SK-N-SH treated with all-trans-retinoic acid at 6 μM for 48 hours (cell line): ENCODE data around the gene COL15A1.

Source experiments
- ATAC-seq: fragments of 200-7000 bp; cut with Tn5 transposase; 3 replicates; pipeline ENCODE4 v1.9.1; 2020; ENCODE audit warnings: mild to moderate bottlenecking, moderate library complexity
- ARNTL ChIP-seq: fragments of 450-650 bp; formaldehyde crosslinking; IDR thresholded peaks from 2 replicates; pipeline ENCODE4 v1.5.0; 2020; ENCODE audit warnings: low read depth, mild to moderate bottlenecking, moderate library complexity, borderline replicate concordance
- BACH2 ChIP-seq: fragments of 250-450 bp; sonication (Bioruptor Pico); IDR thresholded peaks from 2 replicates; pipeline ENCODE4 v1.9.0; 2021; ENCODE audit warnings: mild to moderate bottlenecking, borderline replicate concordance
- CSDC2 ChIP-seq: fragments of 250-450 bp; sonication (Bioruptor Pico); IDR thresholded peaks from 2 replicates; pipeline ENCODE4 v1.5.0; 2020; ENCODE audit warnings: mild to moderate bottlenecking, moderate library complexity
- ESRRG ChIP-seq: fragments of 250-450 bp; sonication (Bioruptor Pico); IDR thresholded peaks from 2 replicates; pipeline ENCODE4 v1.6.1; 2021; ENCODE audit warnings: mild to moderate bottlenecking
- GLIS3 ChIP-seq: fragments of 250-450 bp; sonication (Bioruptor Pico); IDR thresholded peaks from 2 replicates; pipeline ENCODE4 v1.5.0; 2020; ENCODE audit warnings: mild to moderate bottlenecking, moderate library complexity
- ISL1 ChIP-seq: fragments of 250-450 bp; sonication (Bioruptor Pico); IDR thresholded peaks from 2 replicates; pipeline ENCODE4 v2.1.2; 2022; ENCODE audit warnings: mild to moderate bottlenecking, moderate library complexity
- OSR1 ChIP-seq: fragments of 250-450 bp; sonication (Bioruptor Pico); IDR thresholded peaks from 2 replicates; pipeline ENCODE4 v1.8.0; 2022; ENCODE audit warnings: moderate library complexity, mild to moderate bottlenecking, inconsistent platforms
- RARB ChIP-seq: fragments of 250-450 bp; sonication (Bioruptor Pico); IDR thresholded peaks from 2 replicates; pipeline ENCODE4 v1.8.0; 2021; ENCODE audit warnings: mild to moderate bottlenecking, moderate library complexity
- SNAI2 ChIP-seq: fragments of 250-450 bp; sonication (Bioruptor Pico); IDR thresholded peaks from 2 replicates; pipeline ENCODE4 v1.5.0; 2020; ENCODE audit warnings: mild to moderate bottlenecking, moderate library complexity
- TCF4 ChIP-seq: fragments of 250-450 bp; sonication (Bioruptor Pico); IDR thresholded peaks from 2 replicates; pipeline ENCODE4 v1.8.0; 2021; ENCODE audit warnings: mild to moderate bottlenecking, moderate library complexity, borderline replicate concordance
- TOX ChIP-seq: fragments of 250-450 bp; sonication (Bioruptor Pico); IDR thresholded peaks from 2 replicates; pipeline ENCODE4 v1.8.0; 2021; ENCODE audit warnings: mild to moderate bottlenecking, moderate library complexity, borderline replicate concordance
- ZFP30 ChIP-seq: fragments of 450-650 bp; formaldehyde crosslinking; IDR thresholded peaks from 2 replicates; pipeline ENCODE4 v1.5.0; 2022; ENCODE audit warnings: mild to moderate bottlenecking, moderate library complexity
- ZNF565 ChIP-seq: fragments of 450-650 bp; formaldehyde crosslinking; conservative IDR thresholded peaks from 2 replicates; pipeline ENCODE4 v1.5.0; 2020; ENCODE audit warnings: low read depth, mild to moderate bottlenecking, moderate library complexity
- ZNF70 ChIP-seq: fragments of 450-650 bp; formaldehyde crosslinking; IDR thresholded peaks from 2 replicates; pipeline ENCODE4 v1.5.0; 2020; ENCODE audit warnings: mild to moderate bottlenecking, moderate library complexity
- ZNF8 ChIP-seq: fragments of 450-650 bp; formaldehyde crosslinking; IDR thresholded peaks from 2 replicates; pipeline ENCODE4 v1.5.0; 2020; ENCODE audit warnings: mild to moderate bottlenecking, moderate library complexity
- TF ChIP-seq, protein P1 (sequence below): fragments of 250-450 bp; sonication (Bioruptor Pico); IDR thresholded peaks from 2 replicates; pipeline ENCODE4 v1.8.0; 2020; ENCODE audit warnings: mild to moderate bottlenecking, moderate library complexity, borderline replicate concordance
- TF ChIP-seq, protein P2 (sequence below): fragments of 250-450 bp; sonication (Bioruptor Pico); IDR thresholded peaks from 2 replicates; pipeline ENCODE4 v1.5.1; 2021; ENCODE audit warnings: mild to moderate bottlenecking, moderate library complexity
- TF ChIP-seq, protein P3 (sequence below): fragments of 250-450 bp; sonication (Bioruptor Pico); IDR thresholded peaks from 2 replicates; pipeline ENCODE4 v1.8.0; 2021; ENCODE audit warnings: low read depth, mild to moderate bottlenecking, moderate library complexity, borderline replicate concordance
- TF ChIP-seq, protein P4 (sequence below): fragments of 250-450 bp; sonication (Bioruptor Pico); IDR thresholded peaks from 2 replicates; pipeline ENCODE4 v1.5.0; 2020; ENCODE audit warnings: mild to moderate bottlenecking, moderate library complexity

The COL15A1 gene

DNA sequence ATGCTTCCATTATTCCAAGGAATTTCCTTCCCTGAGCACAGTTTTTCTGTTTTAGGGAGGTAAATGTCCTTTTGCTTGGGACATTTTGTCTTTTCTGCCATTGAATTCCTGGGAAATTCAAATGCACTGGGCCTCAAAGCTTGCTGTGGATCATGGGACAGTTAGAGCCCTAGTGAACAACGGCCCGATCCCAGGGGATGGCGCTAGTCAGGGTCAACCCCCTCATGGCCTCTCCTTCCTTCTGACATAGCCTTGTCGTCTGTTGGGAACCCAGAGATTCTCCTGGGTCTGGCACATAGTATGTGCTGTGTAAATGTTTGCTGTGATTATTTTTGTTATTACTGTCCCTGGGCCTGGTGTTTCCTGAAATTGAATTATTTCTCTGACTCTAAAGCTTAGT, 30.7 kb upstream of the COL15A1 start:
- TF ChIP-seq, protein P1, sequence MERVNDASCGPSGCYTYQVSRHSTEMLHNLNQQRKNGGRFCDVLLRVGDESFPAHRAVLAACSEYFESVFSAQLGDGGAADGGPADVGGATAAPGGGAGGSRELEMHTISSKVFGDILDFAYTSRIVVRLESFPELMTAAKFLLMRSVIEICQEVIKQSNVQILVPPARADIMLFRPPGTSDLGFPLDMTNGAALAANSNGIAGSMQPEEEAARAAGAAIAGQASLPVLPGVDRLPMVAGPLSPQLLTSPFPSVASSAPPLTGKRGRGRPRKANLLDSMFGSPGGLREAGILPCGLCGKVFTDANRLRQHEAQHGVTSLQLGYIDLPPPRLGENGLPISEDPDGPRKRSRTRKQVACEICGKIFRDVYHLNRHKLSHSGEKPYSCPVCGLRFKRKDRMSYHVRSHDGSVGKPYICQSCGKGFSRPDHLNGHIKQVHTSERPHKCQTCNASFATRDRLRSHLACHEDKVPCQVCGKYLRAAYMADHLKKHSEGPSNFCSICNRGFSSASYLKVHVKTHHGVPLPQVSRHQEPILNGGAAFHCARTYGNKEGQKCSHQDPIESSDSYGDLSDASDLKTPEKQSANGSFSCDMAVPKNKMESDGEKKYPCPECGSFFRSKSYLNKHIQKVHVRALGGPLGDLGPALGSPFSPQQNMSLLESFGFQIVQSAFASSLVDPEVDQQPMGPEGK: no peak
- TF ChIP-seq RARB (CRISPR knock-in tag): no peak
- no peak for TF ChIP-seq SNAI2 (CRISPR knock-in tag)
- TF ChIP-seq ESRRG: no peak
- TF ChIP-seq OSR1 (CRISPR knock-in tag): no peak
- TF ChIP-seq BACH2 (CRISPR knock-in tag): no peak
- no peak for TF ChIP-seq ZFP30
- TF ChIP-seq TOX: no peak
- TF ChIP-seq ZNF565 (CRISPR knock-in tag): no peak
- TF ChIP-seq, protein P2, sequence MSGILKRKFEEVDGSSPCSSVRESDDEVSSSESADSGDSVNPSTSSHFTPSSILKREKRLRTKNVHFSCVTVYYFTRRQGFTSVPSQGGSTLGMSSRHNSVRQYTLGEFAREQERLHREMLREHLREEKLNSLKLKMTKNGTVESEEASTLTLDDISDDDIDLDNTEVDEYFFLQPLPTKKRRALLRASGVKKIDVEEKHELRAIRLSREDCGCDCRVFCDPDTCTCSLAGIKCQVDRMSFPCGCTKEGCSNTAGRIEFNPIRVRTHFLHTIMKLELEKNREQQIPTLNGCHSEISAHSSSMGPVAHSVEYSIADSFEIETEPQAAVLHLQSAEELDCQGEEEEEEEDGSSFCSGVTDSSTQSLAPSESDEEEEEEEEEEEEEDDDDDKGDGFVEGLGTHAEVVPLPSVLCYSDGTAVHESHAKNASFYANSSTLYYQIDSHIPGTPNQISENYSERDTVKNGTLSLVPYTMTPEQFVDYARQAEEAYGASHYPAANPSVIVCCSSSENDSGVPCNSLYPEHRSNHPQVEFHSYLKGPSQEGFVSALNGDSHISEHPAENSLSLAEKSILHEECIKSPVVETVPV (CRISPR knock-in tag): no peak
- TF ChIP-seq ZNF70 (CRISPR knock-in tag): no peak
- no peak for TF ChIP-seq ZNF8 (CRISPR knock-in tag)
- TF ChIP-seq, protein P3, sequence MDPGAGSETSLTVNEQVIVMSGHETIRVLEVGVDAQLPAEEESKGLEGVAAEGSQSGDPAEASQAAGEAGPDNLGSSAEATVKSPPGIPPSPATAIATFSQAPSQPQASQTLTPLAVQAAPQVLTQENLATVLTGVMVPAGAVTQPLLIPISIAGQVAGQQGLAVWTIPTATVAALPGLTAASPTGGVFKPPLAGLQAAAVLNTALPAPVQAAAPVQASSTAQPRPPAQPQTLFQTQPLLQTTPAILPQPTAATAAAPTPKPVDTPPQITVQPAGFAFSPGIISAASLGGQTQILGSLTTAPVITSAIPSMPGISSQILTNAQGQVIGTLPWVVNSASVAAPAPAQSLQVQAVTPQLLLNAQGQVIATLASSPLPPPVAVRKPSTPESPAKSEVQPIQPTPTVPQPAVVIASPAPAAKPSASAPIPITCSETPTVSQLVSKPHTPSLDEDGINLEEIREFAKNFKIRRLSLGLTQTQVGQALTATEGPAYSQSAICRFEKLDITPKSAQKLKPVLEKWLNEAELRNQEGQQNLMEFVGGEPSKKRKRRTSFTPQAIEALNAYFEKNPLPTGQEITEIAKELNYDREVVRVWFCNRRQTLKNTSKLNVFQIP (CRISPR knock-in tag): no peak
- ATAC-seq: no peak

DNA sequence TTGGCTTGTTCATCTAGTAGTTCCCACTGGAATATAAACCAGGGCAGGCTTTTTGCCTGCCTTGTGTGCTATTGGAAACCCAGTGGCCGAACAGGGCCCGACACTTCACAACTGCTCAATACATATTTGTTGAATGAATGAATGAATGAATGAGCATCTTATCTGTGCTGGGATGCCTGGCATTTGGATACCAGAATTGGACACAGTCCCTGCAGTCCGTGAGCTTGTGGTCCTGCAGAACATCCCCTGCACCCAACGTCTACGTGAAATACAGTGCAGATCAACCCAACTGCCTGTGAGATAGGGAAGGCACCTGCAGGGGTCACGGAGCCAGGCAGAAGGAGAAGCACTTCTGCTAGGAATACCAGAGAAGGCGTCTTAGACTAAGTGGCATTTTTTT, 30.0 kb upstream of the COL15A1 start:
- no peak for ATAC-seq
- no peak for TF ChIP-seq ISL1
- TF ChIP-seq ZNF8 (CRISPR knock-in tag): no peak
- no peak for TF ChIP-seq BACH2 (CRISPR knock-in tag)
- TF ChIP-seq, protein P1: no peak
- no peak for TF ChIP-seq CSDC2
- no peak for TF ChIP-seq OSR1 (CRISPR knock-in tag)
- TF ChIP-seq ZFP30: no peak
- no peak for TF ChIP-seq ESRRG
- TF ChIP-seq ZNF565 (CRISPR knock-in tag): no peak
- no peak for TF ChIP-seq ZNF70 (CRISPR knock-in tag)
- TF ChIP-seq TOX: no peak
- TF ChIP-seq, protein P2 (CRISPR knock-in tag): no peak
- TF ChIP-seq ARNTL: no peak
- no peak for TF ChIP-seq TCF4 (CRISPR knock-in tag)

DNA sequence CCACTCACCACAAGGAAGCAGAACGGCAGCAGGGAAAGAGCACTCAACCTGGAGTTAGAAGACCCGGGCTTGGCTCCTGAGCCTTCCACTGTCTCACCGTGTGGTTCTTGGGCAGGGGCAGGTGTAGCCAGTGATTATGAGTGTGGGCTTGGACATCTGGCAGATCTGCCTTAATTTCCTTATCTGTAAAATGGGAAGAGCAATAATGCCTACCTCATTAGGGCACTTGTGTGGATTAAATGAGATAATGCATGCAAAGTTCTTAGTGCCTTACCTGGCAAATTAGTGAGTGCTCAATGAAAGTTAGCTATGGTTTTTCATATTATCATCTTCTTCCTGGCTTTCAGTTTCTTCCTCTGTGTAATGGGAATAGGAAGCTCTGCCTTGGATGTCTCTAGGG, 28.1 kb upstream of the COL15A1 start:
- TF ChIP-seq ESRRG (no peak), GLIS3 (no peak), ARNTL (no peak), BACH2 (CRISPR knock-in tag) (no peak)
- TF ChIP-seq, protein P4, sequence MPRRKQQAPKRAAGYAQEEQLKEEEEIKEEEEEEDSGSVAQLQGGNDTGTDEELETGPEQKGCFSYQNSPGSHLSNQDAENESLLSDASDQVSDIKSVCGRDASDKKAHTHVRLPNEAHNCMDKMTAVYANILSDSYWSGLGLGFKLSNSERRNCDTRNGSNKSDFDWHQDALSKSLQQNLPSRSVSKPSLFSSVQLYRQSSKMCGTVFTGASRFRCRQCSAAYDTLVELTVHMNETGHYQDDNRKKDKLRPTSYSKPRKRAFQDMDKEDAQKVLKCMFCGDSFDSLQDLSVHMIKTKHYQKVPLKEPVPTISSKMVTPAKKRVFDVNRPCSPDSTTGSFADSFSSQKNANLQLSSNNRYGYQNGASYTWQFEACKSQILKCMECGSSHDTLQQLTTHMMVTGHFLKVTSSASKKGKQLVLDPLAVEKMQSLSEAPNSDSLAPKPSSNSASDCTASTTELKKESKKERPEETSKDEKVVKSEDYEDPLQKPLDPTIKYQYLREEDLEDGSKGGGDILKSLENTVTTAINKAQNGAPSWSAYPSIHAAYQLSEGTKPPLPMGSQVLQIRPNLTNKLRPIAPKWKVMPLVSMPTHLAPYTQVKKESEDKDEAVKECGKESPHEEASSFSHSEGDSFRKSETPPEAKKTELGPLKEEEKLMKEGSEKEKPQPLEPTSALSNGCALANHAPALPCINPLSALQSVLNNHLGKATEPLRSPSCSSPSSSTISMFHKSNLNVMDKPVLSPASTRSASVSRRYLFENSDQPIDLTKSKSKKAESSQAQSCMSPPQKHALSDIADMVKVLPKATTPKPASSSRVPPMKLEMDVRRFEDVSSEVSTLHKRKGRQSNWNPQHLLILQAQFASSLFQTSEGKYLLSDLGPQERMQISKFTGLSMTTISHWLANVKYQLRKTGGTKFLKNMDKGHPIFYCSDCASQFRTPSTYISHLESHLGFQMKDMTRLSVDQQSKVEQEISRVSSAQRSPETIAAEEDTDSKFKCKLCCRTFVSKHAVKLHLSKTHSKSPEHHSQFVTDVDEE (CRISPR knock-in tag): no peak
- TF ChIP-seq, protein P3 (CRISPR knock-in tag): no peak
- ATAC-seq: no peak
